Left forelimb (tissue), 1 donor: Measurements from ENCODE around the gene CFAP299.

Experiments
- DNase-seq: peaks from one replicate; pipeline ENCODE4 v3.0.0-alpha.2; 2018; ENCODE audit warnings: low spot score

CFAP299 gene

GRCh38 chr4:80521438-80521837 is 185.9 kb downstream of the CFAP299 start:
- no peak for DNase-seq

GRCh38 chr4:80526697-80527096 is 191.2 kb downstream of the CFAP299 start:
- DNase-seq = no peak

- DNase-seq = no peak
Measured at GRCh38 chr4:80529026-80529425, 193.5 kb downstream of the CFAP299 start.

GRCh38 chr4:80532674-80533333 is 197.3 kb downstream of the CFAP299 start:
- no peak for DNase-seq

- DNase-seq = no peak
Measured at GRCh38 chr4:80535551-80535950, 200.0 kb downstream of the CFAP299 start.

GRCh38 chr4:80538276-80538926 is 202.9 kb downstream of the CFAP299 start:
- no peak for DNase-seq

- no peak for DNase-seq
Measured at GRCh38 chr4:80539190-80539589, 203.7 kb downstream of the CFAP299 start.

GRCh38 chr4:80540349-80540748 is 204.8 kb downstream of the CFAP299 start:
- DNase-seq = no peak

GRCh38 chr4:80540785-80541469 is 205.4 kb downstream of the CFAP299 start:
- DNase-seq = no peak

GRCh38 chr4:80542747-80543146 is 207.2 kb downstream of the CFAP299 start:
- DNase-seq = no peak

GRCh38 chr4:80560337-80560736 is 224.8 kb downstream of the CFAP299 start:
- DNase-seq = no peak

GRCh38 chr4:80566203-80566872 is 230.8 kb downstream of the CFAP299 start:
- no peak for DNase-seq

GRCh38 chr4:80568891-80569290 is 233.4 kb downstream of the CFAP299 start:
- no peak for DNase-seq

- DNase-seq = no peak
Measured at GRCh38 chr4:80576796-80577195, 241.3 kb downstream of the CFAP299 start.

- DNase-seq = no peak
Measured at GRCh38 chr4:80578001-80578400, 242.5 kb downstream of the CFAP299 start.

GRCh38 chr4:80585542-80585941 is 250.0 kb downstream of the CFAP299 start:
- DNase-seq = no peak

- DNase-seq = no peak
Measured at GRCh38 chr4:80586716-80587115, 251.2 kb downstream of the CFAP299 start.

GRCh38 chr4:80587871-80588385 is 252.4 kb downstream of the CFAP299 start:
- no peak for DNase-seq

GRCh38 chr4:80592950-80593349 is 257.4 kb downstream of the CFAP299 start:
- DNase-seq = no peak

GRCh38 chr4:80594701-80595100 is 259.2 kb downstream of the CFAP299 start:
- DNase-seq = no peak

GRCh38 chr4:80608281-80608980 is 272.9 kb downstream of the CFAP299 start:
- no peak for DNase-seq

- DNase-seq = no peak
Measured at GRCh38 chr4:80610199-80610598, 274.7 kb downstream of the CFAP299 start.
